HepG2 (cell line): ENCODE results near the gene GALNT10. TPM values are rescaled to one million over a fixed set of nuclear protein-coding genes. Genes with fewer than 3 reads are reported as not detected.

Experiments
- ARID4A ChIP-seq: sonication (generic); formaldehyde crosslinking; IDR thresholded peaks from 2 replicates; pipeline ENCODE4 v1.5.0; 2020; ENCODE audit warnings: mild to moderate bottlenecking, missing genetic modification reagents, borderline replicate concordance
- ELF1 ChIP-seq: sonication (generic); formaldehyde crosslinking; IDR thresholded peaks from 2 replicates; pipeline ENCODE4 v1.4.0; 2020; ENCODE audit warnings: missing genetic modification reagents
- SAP130 ChIP-seq: IDR thresholded peaks from 2 replicates; pipeline ENCODE4 v1.6.1; 2016; ENCODE audit warnings: low read depth
- SRF ChIP-seq: IDR thresholded peaks from 2 replicates; pipeline ENCODE4 v1.6.1; 2011; ENCODE audit warnings: mild to moderate bottlenecking, low read depth, low read length, moderate library complexity
- ZBTB26 ChIP-seq: IDR thresholded peaks from 2 replicates; pipeline ENCODE4 v1.6.1; 2016; ENCODE audit warnings: missing compliant biosample characterization, missing genetic modification reagents, borderline replicate concordance
- ZBTB7B ChIP-seq: sonication (generic); formaldehyde crosslinking; IDR thresholded peaks from 2 replicates; pipeline ENCODE4 v1.4.0; 2020; ENCODE audit warnings: missing genetic modification reagents
- ZMYM4 ChIP-seq: sonication (generic); formaldehyde crosslinking; IDR thresholded peaks from 2 replicates; pipeline ENCODE4 v1.8.1; 2023; ENCODE audit warnings: mild to moderate bottlenecking, missing genetic modification reagents
- ZNF607 ChIP-seq: sonication (generic); formaldehyde crosslinking; IDR thresholded peaks from 2 replicates; pipeline ENCODE4 v1.5.1; 2020; ENCODE audit warnings: missing genetic modification reagents, mild to moderate bottlenecking, borderline replicate concordance
- ZNF883 ChIP-seq: sonication (generic); formaldehyde crosslinking; IDR thresholded peaks from 2 replicates; pipeline ENCODE4 v1.5.1; 2020; ENCODE audit warnings: mild to moderate bottlenecking, missing genetic modification reagents; ENCODE audit errors: not compliant biosample characterization
- ZSCAN9 ChIP-seq: IDR thresholded peaks from 2 replicates; pipeline ENCODE4 v1.6.1; 2016; ENCODE audit warnings: borderline replicate concordance
- polyA plus RNA-seq, 8 experiments: library from polyadenylated mRNA; depleted of rRNA in 3 of 8; stranded (reverse) in 7 of 8; unstranded in 1 of 8; fragments of >200 nt; fragmentation: Illumina TruSeq in 4 of 8; extraction: Trizol in 4 of 8; gene quantifications; 2 replicates each; pipeline versions ENCODE4 v1.2.1 to v1.2.3, GENCODE V29; 2011 to 2016; ENCODE audit warnings: low read depth in 4 of 8, missing spikeins in 1 of 8, mixed read lengths in 1 of 8; ENCODE audit not compliant: insufficient read depth in 1 of 8
- total RNA-seq, 5 experiments: library from RNA; depleted of rRNA; stranded (reverse); fragments of >200 nt; fragmentation: Illumina TruSeq; extraction: Trizol; gene quantifications; 2 replicates each; pipeline ENCODE4 v1.2.3, GENCODE V29; 2016; ENCODE audit warnings: low read depth in 1 of 5
- TF ChIP-seq, protein P1 (sequence below): IDR thresholded peaks from 2 replicates; pipeline ENCODE4 v1.4.0; 2020; ENCODE audit warnings: mild to moderate bottlenecking, missing genetic modification reagents
- TF ChIP-seq, protein P2 (sequence below): sonication (generic); formaldehyde crosslinking; IDR thresholded peaks from 2 replicates; pipeline ENCODE4 v1.5.0; 2020; ENCODE audit warnings: missing genetic modification reagents
- TF ChIP-seq, protein P3 (sequence below): sonication (generic); formaldehyde crosslinking; IDR thresholded peaks from 2 replicates; pipeline ENCODE4 v1.5.0; 2020; ENCODE audit warnings: missing genetic modification reagents, mild to moderate bottlenecking, borderline replicate concordance
- TF ChIP-seq, protein P4 (sequence below): IDR thresholded peaks from 2 replicates; pipeline ENCODE4 v1.6.1; 2018; ENCODE audit warnings: missing genetic modification reagents, mild to moderate bottlenecking, missing compliant biosample characterization

Gene GALNT10
- total and polyA plus RNA-seq, 2 of the 13 experiments (the other 11 are each of a cell fraction or from before 2014, with no cell fraction given) = 8.1 to 11.2 TPM

- TF ChIP-seq, protein P1, sequence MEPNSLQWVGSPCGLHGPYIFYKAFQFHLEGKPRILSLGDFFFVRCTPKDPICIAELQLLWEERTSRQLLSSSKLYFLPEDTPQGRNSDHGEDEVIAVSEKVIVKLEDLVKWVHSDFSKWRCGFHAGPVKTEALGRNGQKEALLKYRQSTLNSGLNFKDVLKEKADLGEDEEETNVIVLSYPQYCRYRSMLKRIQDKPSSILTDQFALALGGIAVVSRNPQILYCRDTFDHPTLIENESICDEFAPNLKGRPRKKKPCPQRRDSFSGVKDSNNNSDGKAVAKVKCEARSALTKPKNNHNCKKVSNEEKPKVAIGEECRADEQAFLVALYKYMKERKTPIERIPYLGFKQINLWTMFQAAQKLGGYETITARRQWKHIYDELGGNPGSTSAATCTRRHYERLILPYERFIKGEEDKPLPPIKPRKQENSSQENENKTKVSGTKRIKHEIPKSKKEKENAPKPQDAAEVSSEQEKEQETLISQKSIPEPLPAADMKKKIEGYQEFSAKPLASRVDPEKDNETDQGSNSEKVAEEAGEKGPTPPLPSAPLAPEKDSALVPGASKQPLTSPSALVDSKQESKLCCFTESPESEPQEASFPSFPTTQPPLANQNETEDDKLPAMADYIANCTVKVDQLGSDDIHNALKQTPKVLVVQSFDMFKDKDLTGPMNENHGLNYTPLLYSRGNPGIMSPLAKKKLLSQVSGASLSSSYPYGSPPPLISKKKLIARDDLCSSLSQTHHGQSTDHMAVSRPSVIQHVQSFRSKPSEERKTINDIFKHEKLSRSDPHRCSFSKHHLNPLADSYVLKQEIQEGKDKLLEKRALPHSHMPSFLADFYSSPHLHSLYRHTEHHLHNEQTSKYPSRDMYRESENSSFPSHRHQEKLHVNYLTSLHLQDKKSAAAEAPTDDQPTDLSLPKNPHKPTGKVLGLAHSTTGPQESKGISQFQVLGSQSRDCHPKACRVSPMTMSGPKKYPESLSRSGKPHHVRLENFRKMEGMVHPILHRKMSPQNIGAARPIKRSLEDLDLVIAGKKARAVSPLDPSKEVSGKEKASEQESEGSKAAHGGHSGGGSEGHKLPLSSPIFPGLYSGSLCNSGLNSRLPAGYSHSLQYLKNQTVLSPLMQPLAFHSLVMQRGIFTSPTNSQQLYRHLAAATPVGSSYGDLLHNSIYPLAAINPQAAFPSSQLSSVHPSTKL (CRISPR knock-in tag) = 0 out of 2 replicates have a peak, but pooled peaks have one; percentile 4
- TF ChIP-seq, protein P2, sequence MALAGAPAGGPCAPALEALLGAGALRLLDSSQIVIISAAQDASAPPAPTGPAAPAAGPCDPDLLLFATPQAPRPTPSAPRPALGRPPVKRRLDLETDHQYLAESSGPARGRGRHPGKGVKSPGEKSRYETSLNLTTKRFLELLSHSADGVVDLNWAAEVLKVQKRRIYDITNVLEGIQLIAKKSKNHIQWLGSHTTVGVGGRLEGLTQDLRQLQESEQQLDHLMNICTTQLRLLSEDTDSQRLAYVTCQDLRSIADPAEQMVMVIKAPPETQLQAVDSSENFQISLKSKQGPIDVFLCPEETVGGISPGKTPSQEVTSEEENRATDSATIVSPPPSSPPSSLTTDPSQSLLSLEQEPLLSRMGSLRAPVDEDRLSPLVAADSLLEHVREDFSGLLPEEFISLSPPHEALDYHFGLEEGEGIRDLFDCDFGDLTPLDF = 0 out of 2 replicates have a peak, but pooled peaks have one; percentile 45
- no peak for TF ChIP-seq ZBTB7B (CRISPR knock-in tag)
- 0 out of 2 replicates have a peak, but pooled peaks have one; percentile 45 for TF ChIP-seq ZNF607 (CRISPR knock-in tag)
- peak; percentile 69 for TF ChIP-seq ARID4A (CRISPR knock-in tag)
- TF ChIP-seq, protein P3, sequence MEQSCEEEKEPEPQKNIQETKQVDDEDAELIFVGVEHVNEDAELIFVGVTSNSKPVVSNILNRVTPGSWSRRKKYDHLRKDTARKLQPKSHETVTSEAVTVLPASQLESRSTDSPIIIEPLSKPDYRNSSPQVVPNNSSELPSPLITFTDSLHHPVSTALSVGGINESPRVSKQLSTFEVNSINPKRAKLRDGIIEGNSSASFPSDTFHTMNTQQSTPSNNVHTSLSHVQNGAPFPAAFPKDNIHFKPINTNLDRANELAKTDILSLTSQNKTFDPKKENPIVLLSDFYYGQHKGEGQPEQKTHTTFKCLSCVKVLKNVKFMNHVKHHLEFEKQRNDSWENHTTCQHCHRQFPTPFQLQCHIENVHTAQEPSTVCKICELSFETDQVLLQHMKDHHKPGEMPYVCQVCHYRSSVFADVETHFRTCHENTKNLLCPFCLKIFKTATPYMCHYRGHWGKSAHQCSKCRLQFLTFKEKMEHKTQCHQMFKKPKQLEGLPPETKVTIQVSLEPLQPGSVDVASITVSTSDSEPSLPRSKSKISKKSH = no peak
- peak; percentile 52; the same call in 1 of the 2 replicates for TF ChIP-seq ZSCAN9 (CRISPR knock-in tag)
- TF ChIP-seq, protein P4, sequence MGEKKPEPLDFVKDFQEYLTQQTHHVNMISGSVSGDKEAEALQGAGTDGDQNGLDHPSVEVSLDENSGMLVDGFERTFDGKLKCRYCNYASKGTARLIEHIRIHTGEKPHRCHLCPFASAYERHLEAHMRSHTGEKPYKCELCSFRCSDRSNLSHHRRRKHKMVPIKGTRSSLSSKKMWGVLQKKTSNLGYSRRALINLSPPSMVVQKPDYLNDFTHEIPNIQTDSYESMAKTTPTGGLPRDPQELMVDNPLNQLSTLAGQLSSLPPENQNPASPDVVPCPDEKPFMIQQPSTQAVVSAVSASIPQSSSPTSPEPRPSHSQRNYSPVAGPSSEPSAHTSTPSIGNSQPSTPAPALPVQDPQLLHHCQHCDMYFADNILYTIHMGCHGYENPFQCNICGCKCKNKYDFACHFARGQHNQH (CRISPR knock-in tag) = 0 out of 2 replicates have a peak, but pooled peaks have one; percentile 27
- TF ChIP-seq ZNF883 (CRISPR knock-in tag) = no peak
- peak; percentile 95 for TF ChIP-seq ELF1
- TF ChIP-seq ZMYM4 (CRISPR knock-in tag) = 0 out of 2 replicates have a peak, but pooled peaks have one; percentile 53
- peak; percentile 89 for TF ChIP-seq SAP130
- no peak for TF ChIP-seq SRF
- TF ChIP-seq ZBTB26 (CRISPR knock-in tag) = peak; percentile 13; the same call in 1 of the 2 replicates
Measured at GRCh38 chr5:154445422-154446194, 255.1 kb downstream of the GALNT10 start, which contains the start of gene SAP30L (continued).
